Breast epithelium (tissue), 4 donors: ENCODE results near the gene MTMR1. TPM values are rescaled to one million over a fixed set of nuclear protein-coding genes. Genes with fewer than 3 reads are reported as not detected.
A peak's percentile ranks its signal among the peaks of the same experiment; 100 is the strongest.

Experiments
- DNase-seq, 2 donors: peaks; one replicate each; pipeline ENCODE4 v3.0.0-alpha.2; 2019; ENCODE audit warnings: low spot score in 2 of 2
- H3K27ac ChIP-seq, 2 donors: fragments of 200-600 bp; sonication (generic) in 1 of 2; one replicate each; pipeline ENCODE4 v1.5.1; 2016 to 2019; ENCODE audit warnings: mild to moderate bottlenecking in 1 of 2
- H3K27me3 ChIP-seq, 2 donors: fragments of 200-600 bp; sonication (generic) in 1 of 2; one replicate each; pipeline versions ENCODE4 v1.5.1 to v1.6.0; 2017 to 2019; ENCODE audit warnings: control low read depth in 1 of 2, mild to moderate bottlenecking in 1 of 2
- H3K36me3 ChIP-seq: fragments of 200-600 bp; one replicate; pipeline ENCODE4 v1.5.1; 2019
- H3K4me1 ChIP-seq, 2 donors: fragments of 200-600 bp; sonication (generic); one replicate each; pipeline ENCODE4 v1.5.1; 2016 to 2019; ENCODE audit warnings: control low read depth in 1 of 2
- H3K4me3 ChIP-seq, 3 donors: fragments of 200-600 bp; sonication (generic); 1 replicate in 2 of 3; 2 replicates in 1 of 3; pipeline ENCODE4 v1.5.1; 2016 to 2019; ENCODE audit warnings: mild to moderate bottlenecking in 3 of 3, moderate library complexity in 2 of 3
- H3K9me3 ChIP-seq, 2 donors: fragments of 200-600 bp; sonication (generic) in 1 of 2; one replicate each; pipeline ENCODE4 v1.5.1; 2016 to 2019; ENCODE audit warnings: control low read depth in 1 of 2
- POLR2A ChIP-seq: fragments of 450-650 bp; IDR thresholded peaks from one replicate; pipeline ENCODE4 v1.6.1; 2016; ENCODE audit warnings: antibody characterized with exemption, mild to moderate bottlenecking, moderate library complexity
- POLR2AphosphoS5 ChIP-seq, 3 donors: sonication (generic); formaldehyde crosslinking; IDR thresholded peaks; one replicate each; pipeline ENCODE4 v1.6.1; 2017; ENCODE audit warnings: antibody characterized with exemption in 3 of 3
- intact Hi-C: fragments of 100-400 bp; cut with DNase I; formaldehyde crosslinking; loops from one replicate; pipeline ENCODE4 v1.15.1; 2023; ENCODE audit warnings: low total_unique reads
- total RNA-seq, 3 donors: library from RNA; depleted of rRNA; stranded (reverse); fragments of >200 nt; gene quantifications; one replicate each; pipeline ENCODE4 v1.1.0, GENCODE V29; 2016
- TF ChIP-seq, protein P1 (sequence below), 3 donors: fragments of 450-650 bp; IDR thresholded peaks; one replicate each; pipeline ENCODE4 v1.5.1; 2016 to 2017; ENCODE audit warnings: antibody characterized with exemption in 3 of 3, mild to moderate bottlenecking in 3 of 3, moderate library complexity in 3 of 3

Gene MTMR1
- total RNA-seq, 3 donors from 2014 or later = 13.6 to 35.6 (median 23.3) TPM

GRCh38 chrX:150696866-150697265, 3.7 kb downstream of the MTMR1 start:
- Histone ChIP-seq H3K4me3 (no peak overlapping the region), H3K9me3 (no peaks in the 10 kb centered on the region), H3K4me1 (peaks cover 0 to 6% of the 10 kb centered on the region in 2 donors), H3K27ac (peak overlapping the region; percentile 90 to 99), H3K36me3 (no peaks in the 10 kb centered on the region), H3K27me3 (peaks cover 0 to 6% of the 10 kb centered on the region in 2 donors)
- TF ChIP-seq, protein P1, sequence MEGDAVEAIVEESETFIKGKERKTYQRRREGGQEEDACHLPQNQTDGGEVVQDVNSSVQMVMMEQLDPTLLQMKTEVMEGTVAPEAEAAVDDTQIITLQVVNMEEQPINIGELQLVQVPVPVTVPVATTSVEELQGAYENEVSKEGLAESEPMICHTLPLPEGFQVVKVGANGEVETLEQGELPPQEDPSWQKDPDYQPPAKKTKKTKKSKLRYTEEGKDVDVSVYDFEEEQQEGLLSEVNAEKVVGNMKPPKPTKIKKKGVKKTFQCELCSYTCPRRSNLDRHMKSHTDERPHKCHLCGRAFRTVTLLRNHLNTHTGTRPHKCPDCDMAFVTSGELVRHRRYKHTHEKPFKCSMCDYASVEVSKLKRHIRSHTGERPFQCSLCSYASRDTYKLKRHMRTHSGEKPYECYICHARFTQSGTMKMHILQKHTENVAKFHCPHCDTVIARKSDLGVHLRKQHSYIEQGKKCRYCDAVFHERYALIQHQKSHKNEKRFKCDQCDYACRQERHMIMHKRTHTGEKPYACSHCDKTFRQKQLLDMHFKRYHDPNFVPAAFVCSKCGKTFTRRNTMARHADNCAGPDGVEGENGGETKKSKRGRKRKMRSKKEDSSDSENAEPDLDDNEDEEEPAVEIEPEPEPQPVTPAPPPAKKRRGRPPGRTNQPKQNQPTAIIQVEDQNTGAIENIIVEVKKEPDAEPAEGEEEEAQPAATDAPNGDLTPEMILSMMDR (IDR thresholded peaks at IDR 0.05) = no peak
- TF ChIP-seq POLR2A (no peak), POLR2AphosphoS5 (IDR thresholded peaks at IDR 0.05) (no peak)
- DNase-seq = no peak
- intact Hi-C loops = no loop called here

DNA sequence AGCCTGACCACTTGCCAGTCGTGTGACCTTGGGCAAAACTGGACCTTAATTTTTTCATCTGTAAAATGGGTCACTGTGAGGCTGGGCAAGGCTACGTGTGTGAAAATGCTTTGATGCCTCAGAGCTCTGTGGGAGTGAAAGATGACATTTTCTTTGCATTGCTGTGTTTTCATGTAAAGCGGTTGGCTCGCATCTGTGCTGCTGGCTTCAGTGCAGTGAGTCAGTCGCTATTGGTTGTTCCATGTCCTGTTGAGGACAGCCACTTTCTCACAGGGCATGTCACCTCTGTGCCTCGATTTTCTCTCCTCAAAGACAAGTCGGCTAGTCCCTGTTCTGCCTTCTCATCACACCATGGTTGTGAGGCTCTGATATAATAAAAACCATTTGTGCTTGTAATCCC, 4.4 kb downstream of the MTMR1 start:
- no peaks in the 10 kb centered on the region for H3K27me3 ChIP-seq
- intact Hi-C loops = no loop called here
- no peaks in the 10 kb centered on the region for H3K9me3 ChIP-seq
- H3K4me1 ChIP-seq = peaks cover 0 to 6% of the 10 kb centered on the region in 2 donors
- H3K4me3 ChIP-seq = no peak overlapping the region
- DNase-seq = no peak
- no peaks in the 10 kb centered on the region for H3K36me3 ChIP-seq
- no peak overlapping the region for H3K27ac ChIP-seq
- TF ChIP-seq POLR2A (no peak), POLR2AphosphoS5 (IDR thresholded peaks at IDR 0.05) (no peak)
- TF ChIP-seq, protein P1 (IDR thresholded peaks at IDR 0.05) = no peak

DNA sequence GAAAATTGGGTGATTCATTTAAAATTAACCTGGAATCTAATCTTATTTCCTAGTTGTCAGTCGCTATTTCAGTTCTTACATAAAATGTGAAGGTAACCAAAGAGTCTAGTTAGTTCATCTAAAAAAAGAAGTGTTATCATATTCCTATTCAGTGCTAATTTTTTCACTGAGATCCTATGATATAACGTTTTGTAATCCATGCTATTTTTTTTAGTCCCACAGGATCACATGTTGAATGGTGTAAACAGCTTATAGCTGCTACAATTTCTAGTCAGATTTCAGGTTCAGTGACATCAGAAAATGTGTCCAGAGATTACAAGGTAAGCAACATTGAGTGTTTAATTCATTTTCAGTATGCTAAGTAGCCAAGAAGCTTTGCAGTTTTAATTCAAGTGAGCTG, 5.8 kb downstream of the MTMR1 start:
- Histone ChIP-seq H3K36me3 (no peaks in the 10 kb centered on the region), H3K4me1 (peaks cover 0 to 6% of the 10 kb centered on the region in 2 donors), H3K27me3 (no peaks in the 10 kb centered on the region), H3K4me3 (no peak overlapping the region), H3K27ac (no peak overlapping the region), H3K9me3 (no peaks in the 10 kb centered on the region)
- intact Hi-C loops = no loop called here
- no peak for DNase-seq
- no peak for TF ChIP-seq POLR2AphosphoS5 (IDR thresholded peaks at IDR 0.05)
- no peak for TF ChIP-seq POLR2A
- TF ChIP-seq, protein P1 (IDR thresholded peaks at IDR 0.05) = no peak

GRCh38 chrX:150700107-150700506, 6.9 kb downstream of the MTMR1 start:
- intact Hi-C loops = no loop called here
- TF ChIP-seq, protein P1 (IDR thresholded peaks at IDR 0.05) = no peak
- TF ChIP-seq POLR2AphosphoS5 (IDR thresholded peaks at IDR 0.05) (no peak), POLR2A (no peak)
- no peak overlapping the region for H3K4me3 ChIP-seq

GRCh38 chrX:150701377-150701776, 8.2 kb downstream of the MTMR1 start:
- Histone ChIP-seq H3K27ac (no peak overlapping the region), H3K27me3 (no peaks in the 10 kb centered on the region), H3K9me3 (no peaks in the 10 kb centered on the region), H3K36me3 (no peaks in the 10 kb centered on the region), H3K4me3 (no peak overlapping the region), H3K4me1 (no peaks in the 10 kb centered on the region)
- TF ChIP-seq POLR2A (no peak), POLR2AphosphoS5 (IDR thresholded peaks at IDR 0.05) (no peak)
- TF ChIP-seq, protein P1 (IDR thresholded peaks at IDR 0.05) = no peak
- DNase-seq = no peak
- intact Hi-C loops = no loop called here

More at GRCh38 chrX:150700107-150700506, 6.9 kb downstream of the MTMR1 start:
- no peaks in the 10 kb centered on the region for H3K9me3 ChIP-seq
- H3K36me3 ChIP-seq = no peaks in the 10 kb centered on the region
- DNase-seq = no peak
- H3K4me1 ChIP-seq = peaks cover 0 to 4% of the 10 kb centered on the region in 2 donors
- no peak overlapping the region for H3K27ac ChIP-seq
- no peaks in the 10 kb centered on the region for H3K27me3 ChIP-seq
